Activated CD4-positive, CD25-positive, alpha-beta regulatory T cell treated with anti-CD3 and anti-CD28 coated beads, Interleukin-2, amount 50 U/mL, for 16 hours (primary cell): Measurements from ENCODE around the gene GXYLT2.

Experiments used
- DNase-seq: peaks from one replicate; pipeline ENCODE4 v3.0.0-alpha.2; 2020; ENCODE audit warnings: low read depth, low spot score

GXYLT2 gene

GRCh38 chr3:72887705-72888545, at the start of gene GXYLT2:
Gene GXYLT2 (plus strand): TSS chr3:72888046. CDS start chr3:72888234, 188 bp downstream.
- DNase-seq: no peak

- no peak for DNase-seq
Observed at GRCh38 chr3:72839057-72839456, 48.8 kb upstream of the GXYLT2 start.

GRCh38 chr3:72844436-72844993, 43.3 kb upstream of the GXYLT2 start:
- no peak for DNase-seq

- DNase-seq: no peak
Observed at GRCh38 chr3:72846166-72846565, 41.7 kb upstream of the GXYLT2 start.

- no peak for DNase-seq
Observed at GRCh38 chr3:72847282-72847681, 40.6 kb upstream of the GXYLT2 start.

GRCh38 chr3:72847751-72848702, 39.8 kb upstream of the GXYLT2 start, which contains the start of gene SHQ1:
Gene SHQ1 (minus strand): TSS chr3:72848445. CDS start chr3:72848340, 105 bp downstream.
- peak; percentile 91 for DNase-seq

GRCh38 chr3:72848703-72849081, 39.2 kb upstream of the GXYLT2 start:
- no peak for DNase-seq

- DNase-seq: no peak
Observed at GRCh38 chr3:72855001-72855400, 32.8 kb upstream of the GXYLT2 start.

GRCh38 chr3:72860053-72860452, 27.8 kb upstream of the GXYLT2 start:
- no peak for DNase-seq

- no peak for DNase-seq
Observed at GRCh38 chr3:72860846-72861245, 27.0 kb upstream of the GXYLT2 start.

- no peak for DNase-seq
Observed at GRCh38 chr3:72862314-72863090, 25.3 kb upstream of the GXYLT2 start.

GRCh38 chr3:72872183-72872582, 15.7 kb upstream of the GXYLT2 start:
- DNase-seq: no peak

- DNase-seq: no peak
Observed at GRCh38 chr3:72887343-72887704, 522 bp upstream of the GXYLT2 start.

GRCh38 chr3:72888546-72889309, 882 bp downstream of the GXYLT2 start:
- no peak for DNase-seq

- no peak for DNase-seq
Observed at GRCh38 chr3:72889310-72890165, 1.7 kb downstream of the GXYLT2 start.

- no peak for DNase-seq
Observed at GRCh38 chr3:72890166-72890925, 2.5 kb downstream of the GXYLT2 start.

GRCh38 chr3:72891053-72891855, 3.4 kb downstream of the GXYLT2 start:
- DNase-seq: no peak
